T-helper 9 cell (primary cell): Measurements from ENCODE around the gene RBM20.

Experiments
- DNase-seq: peaks from one replicate; pipeline ENCODE4 v3.0.0-alpha.2; 2020

Gene RBM20

GRCh38 chr10:110840923-110841428, 196.8 kb downstream of the RBM20 start:
- no peak for DNase-seq

- DNase-seq: no peak
Measured at GRCh38 chr10:110841767-110842267, 197.7 kb downstream of the RBM20 start.

- DNase-seq: no peak
Measured at GRCh38 chr10:110842326-110842904, 198.3 kb downstream of the RBM20 start.

- no peak for DNase-seq
Measured at GRCh38 chr10:110843031-110843430, 198.9 kb downstream of the RBM20 start.

- DNase-seq: no peak
Measured at GRCh38 chr10:110843796-110844616, 199.9 kb downstream of the RBM20 start.

- DNase-seq: no peak
Measured at GRCh38 chr10:110844617-110844881, 200.4 kb downstream of the RBM20 start.

GRCh38 chr10:110845192-110845755, 201.1 kb downstream of the RBM20 start:
- no peak for DNase-seq

GRCh38 chr10:110845756-110846620, 201.9 kb downstream of the RBM20 start:
- no peak for DNase-seq

- no peak for DNase-seq
Measured at GRCh38 chr10:110847374-110847773, 203.2 kb downstream of the RBM20 start.

GRCh38 chr10:110848106-110848505, 204.0 kb downstream of the RBM20 start:
- no peak for DNase-seq

GRCh38 chr10:110850099-110850498, 206.0 kb downstream of the RBM20 start:
- DNase-seq: no peak

- no peak for DNase-seq
Measured at GRCh38 chr10:110851020-110851612, 207.0 kb downstream of the RBM20 start.

GRCh38 chr10:110852255-110852896, 208.2 kb downstream of the RBM20 start:
- no peak for DNase-seq

GRCh38 chr10:110852947-110853346, 208.8 kb downstream of the RBM20 start:
- no peak for DNase-seq

- no peak for DNase-seq
Measured at GRCh38 chr10:110853921-110854605, 209.9 kb downstream of the RBM20 start.

GRCh38 chr10:110857265-110858171, 213.4 kb downstream of the RBM20 start:
- no peak for DNase-seq

GRCh38 chr10:110858297-110858934, 214.3 kb downstream of the RBM20 start:
- DNase-seq: no peak

GRCh38 chr10:110859206-110859972, 215.3 kb downstream of the RBM20 start:
- DNase-seq: no peak

GRCh38 chr10:110859973-110860376, 215.8 kb downstream of the RBM20 start:
- DNase-seq: no peak
